Upper lobe of left lung (tissue), 4 donors: ENCODE data around the gene PECR.

Experiments
- POLR2A ChIP-seq, 4 donors: fragments of 450-650 bp; IDR thresholded peaks; one replicate each; pipeline ENCODE4 v1.5.1; 2016 to 2017; ENCODE audit warnings: antibody characterized with exemption in 4 of 4, mild to moderate bottlenecking in 2 of 4
- POLR2AphosphoS5 ChIP-seq, 2 donors: sonication (generic); formaldehyde crosslinking; IDR thresholded peaks; one replicate each; pipeline ENCODE4 v1.5.1; 2017; ENCODE audit warnings: antibody characterized with exemption in 2 of 2
- TF ChIP-seq, protein P1 (sequence below), 6 experiments: fragments of 450-650 bp in 4 of 6; fragments of 200-600 bp in 2 of 6; sonication (generic) in 2 of 6; IDR thresholded peaks; one replicate each; pipeline ENCODE4 v1.5.1; 2016 to 2019; ENCODE audit warnings: antibody characterized with exemption in 6 of 6

DNA sequence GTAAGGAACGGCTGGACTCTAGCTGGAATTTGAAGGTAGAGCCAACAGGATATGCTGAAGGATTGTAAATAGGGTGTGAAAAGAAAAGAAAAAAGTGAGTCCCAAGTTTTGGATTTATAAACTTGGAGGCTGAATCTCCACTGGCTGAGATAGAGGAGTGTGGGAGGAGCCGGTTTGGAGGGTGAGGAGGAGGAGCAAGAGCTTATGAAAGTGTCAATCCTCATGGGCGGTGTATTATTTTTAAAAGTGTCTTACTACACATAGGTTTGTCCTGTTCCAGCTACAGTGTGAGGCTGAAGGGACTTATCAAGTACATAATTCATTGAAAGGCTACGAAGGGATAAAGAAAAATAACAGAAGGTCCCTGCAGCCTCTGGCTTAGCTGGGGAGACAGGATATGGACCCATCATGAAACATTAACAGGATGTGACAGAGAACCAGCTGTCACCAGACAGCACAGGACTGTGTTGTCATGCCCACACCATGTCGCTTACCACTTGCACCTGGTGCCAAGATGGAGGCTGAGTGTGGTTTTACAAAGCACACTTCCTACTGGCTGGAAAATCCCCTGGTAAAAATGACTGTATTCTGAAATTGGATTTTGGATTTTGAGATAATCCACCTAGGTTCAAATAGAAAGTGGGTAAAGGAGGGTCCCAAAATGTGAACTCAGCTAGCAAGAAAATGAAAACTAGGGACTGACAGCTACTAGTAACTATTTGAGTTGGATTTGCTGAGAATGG is 65.7 kb downstream of the PECR start:
- TF ChIP-seq POLR2A (IDR thresholded peaks at IDR 0.05) (no peak), POLR2AphosphoS5 (IDR thresholded peaks at IDR 0.05) (peak in 1 of 2 donors; percentile 12)
- TF ChIP-seq, protein P1, sequence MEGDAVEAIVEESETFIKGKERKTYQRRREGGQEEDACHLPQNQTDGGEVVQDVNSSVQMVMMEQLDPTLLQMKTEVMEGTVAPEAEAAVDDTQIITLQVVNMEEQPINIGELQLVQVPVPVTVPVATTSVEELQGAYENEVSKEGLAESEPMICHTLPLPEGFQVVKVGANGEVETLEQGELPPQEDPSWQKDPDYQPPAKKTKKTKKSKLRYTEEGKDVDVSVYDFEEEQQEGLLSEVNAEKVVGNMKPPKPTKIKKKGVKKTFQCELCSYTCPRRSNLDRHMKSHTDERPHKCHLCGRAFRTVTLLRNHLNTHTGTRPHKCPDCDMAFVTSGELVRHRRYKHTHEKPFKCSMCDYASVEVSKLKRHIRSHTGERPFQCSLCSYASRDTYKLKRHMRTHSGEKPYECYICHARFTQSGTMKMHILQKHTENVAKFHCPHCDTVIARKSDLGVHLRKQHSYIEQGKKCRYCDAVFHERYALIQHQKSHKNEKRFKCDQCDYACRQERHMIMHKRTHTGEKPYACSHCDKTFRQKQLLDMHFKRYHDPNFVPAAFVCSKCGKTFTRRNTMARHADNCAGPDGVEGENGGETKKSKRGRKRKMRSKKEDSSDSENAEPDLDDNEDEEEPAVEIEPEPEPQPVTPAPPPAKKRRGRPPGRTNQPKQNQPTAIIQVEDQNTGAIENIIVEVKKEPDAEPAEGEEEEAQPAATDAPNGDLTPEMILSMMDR (IDR thresholded peaks at IDR 0.05): no peak
